ENCODE results near the gene PER1. TPM values are rescaled to one million over a fixed set of nuclear protein-coding genes. Genes with fewer than 3 reads are reported as not detected.

PER1 gene
- total RNA-seq, 1 donor from 2014 or later: 350 TPM

GRCh38 chr17:8151641-8152111 lies 528 bp downstream of the PER1 start:
- peaks cover 34% of the 10 kb centered on the region for H3K4me1 ChIP-seq

DNA sequence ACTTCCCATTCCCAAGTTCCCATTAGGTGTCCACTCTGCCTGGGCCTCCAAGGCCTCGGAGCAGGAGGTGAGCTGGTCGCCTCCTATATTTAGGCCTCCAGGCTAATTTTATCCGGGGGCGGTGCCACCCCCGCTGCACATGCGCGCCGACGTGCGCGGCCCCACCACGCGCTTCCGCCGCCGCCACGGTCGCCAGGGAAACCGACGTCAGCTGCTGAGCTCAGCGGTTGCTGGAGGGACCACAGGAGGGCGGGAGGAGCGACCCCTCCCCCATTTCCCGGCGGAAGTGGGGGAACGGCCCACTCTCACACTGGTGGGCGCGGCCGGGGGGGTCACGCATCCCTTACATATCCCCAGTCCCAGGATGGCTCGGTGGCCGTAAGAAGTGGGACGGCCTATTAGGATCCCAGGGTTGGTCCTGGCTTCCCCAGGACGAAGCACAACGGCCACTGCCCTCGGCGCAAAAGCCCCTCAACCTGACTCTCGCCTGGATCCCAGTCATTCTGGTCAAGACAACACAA lies 1.0 kb downstream of the PER1 start:
- Histone ChIP-seq H3K4me3 (peak overlapping the region; percentile 85), H3K27me3 (no peaks in the 10 kb centered on the region), H3K36me3 (peaks cover 57% of the 10 kb centered on the region), H3K9me3 (no peaks in the 10 kb centered on the region), H3K4me1 (peaks cover 34% of the 10 kb centered on the region), H3K27ac (peak overlapping the region; percentile 100)
- no peak for TF ChIP-seq CTCF (IDR thresholded peaks at IDR 0.05)
- DNase-seq (peak; percentile 95), ATAC-seq (peak; percentile 49)
- intact Hi-C loops (cut with DNase I): no loop called here

More at GRCh38 chr17:8151641-8152111, 528 bp downstream of the PER1 start:
- Histone ChIP-seq H3K27ac (peak overlapping the region; percentile 100), H3K4me3 (peak overlapping the region; percentile 85), H3K9me3 (no peaks in the 10 kb centered on the region), H3K36me3 (peaks cover 52% of the 10 kb centered on the region), H3K27me3 (no peaks in the 10 kb centered on the region)
- ATAC-seq (peak; percentile 3), DNase-seq (peak; percentile 93)
- TF ChIP-seq CTCF (IDR thresholded peaks at IDR 0.05): no peak
- intact Hi-C loops (cut with DNase I): no loop called here

- ATAC-seq: no peak
- DNase-seq: peak; percentile 65
- no peak for TF ChIP-seq CTCF (IDR thresholded peaks at IDR 0.05)
- intact Hi-C loops (cut with DNase I): no loop called here
- H3K27ac ChIP-seq: peak overlapping the region; percentile 100
- peaks cover 34% of the 10 kb centered on the region for H3K4me1 ChIP-seq
- H3K36me3 ChIP-seq: peaks cover 64% of the 10 kb centered on the region
- H3K27me3 ChIP-seq: no peaks in the 10 kb centered on the region
- H3K9me3 ChIP-seq: no peaks in the 10 kb centered on the region
- peak overlapping the region; percentile 85 for H3K4me3 ChIP-seq
Measured at GRCh38 chr17:8150194-8151119, 1.7 kb downstream of the PER1 start.

DNA sequence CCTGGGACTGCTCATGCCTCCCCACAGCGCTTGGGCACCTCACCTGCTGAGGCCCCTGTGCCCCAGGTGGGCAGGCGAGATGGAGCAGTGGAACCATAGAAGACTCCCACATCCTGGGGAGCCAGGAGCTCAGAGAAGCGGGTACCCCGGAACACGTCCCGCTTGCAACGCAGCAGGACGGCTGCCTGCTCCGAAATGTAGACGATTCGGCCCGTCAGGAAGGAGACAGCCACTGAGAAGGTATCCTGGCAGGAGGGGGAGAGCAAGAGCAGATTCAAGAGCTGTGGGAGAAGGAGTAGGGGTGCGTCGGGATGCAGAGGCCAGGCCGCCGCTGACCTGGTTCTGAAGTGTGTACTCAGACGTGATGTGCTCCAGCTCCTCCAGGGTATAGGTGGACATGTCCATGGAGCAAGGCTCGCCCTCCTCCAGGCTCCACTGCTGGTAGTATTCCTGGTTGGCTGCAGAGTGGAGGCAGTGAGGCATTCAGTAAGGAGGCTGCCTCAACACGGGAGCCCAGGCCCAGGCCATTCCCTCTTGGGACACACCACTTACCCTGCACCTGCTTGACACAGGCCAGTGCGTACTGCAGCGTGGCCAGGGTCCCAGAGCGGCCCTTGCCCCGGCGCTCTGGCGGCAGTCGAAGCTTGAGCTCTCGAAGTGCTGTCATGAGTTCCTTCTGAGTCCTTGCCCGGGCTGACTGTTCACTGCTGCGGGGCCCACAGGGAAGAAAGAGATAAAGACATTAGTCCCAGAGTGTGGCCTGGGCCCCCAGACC lies 2.6 kb downstream of the PER1 start:
- no peaks in the 10 kb centered on the region for H3K9me3 ChIP-seq
- ATAC-seq (no peak), DNase-seq (no peak)
- intact Hi-C loops (cut with DNase I): no loop called here
- H3K4me1 ChIP-seq: peaks cover 34% of the 10 kb centered on the region
- H3K27me3 ChIP-seq: no peaks in the 10 kb centered on the region
- peak overlapping the region; percentile 100 for H3K27ac ChIP-seq
- peaks cover 73% of the 10 kb centered on the region for H3K36me3 ChIP-seq
- no peak overlapping the region for H3K4me3 ChIP-seq
- no peak for TF ChIP-seq CTCF (IDR thresholded peaks at IDR 0.05)

DNA sequence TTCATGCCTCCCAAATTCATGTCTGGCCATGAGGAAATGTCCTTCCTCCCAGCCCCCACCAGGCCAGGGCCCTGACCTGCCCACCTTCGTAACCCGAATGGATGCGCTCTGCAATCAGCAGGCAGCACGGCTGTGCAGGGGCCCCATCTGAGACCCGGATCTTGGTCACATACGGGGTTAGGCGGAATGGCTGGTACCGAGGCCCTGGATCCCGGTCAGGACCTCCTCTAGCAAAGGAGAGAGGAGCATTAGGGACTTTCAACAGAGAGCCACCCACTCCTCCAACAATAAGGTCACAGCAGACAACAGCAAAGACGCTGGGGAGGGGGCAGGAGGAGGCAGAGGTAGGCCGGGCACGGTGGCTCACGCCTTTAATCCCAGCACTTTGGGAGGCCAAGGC lies 3.6 kb downstream of the PER1 start:
- Histone ChIP-seq H3K27me3 (no peaks in the 10 kb centered on the region), H3K4me3 (no peak overlapping the region), H3K36me3 (peaks cover 83% of the 10 kb centered on the region), H3K4me1 (peaks cover 29% of the 10 kb centered on the region), H3K9me3 (no peaks in the 10 kb centered on the region), H3K27ac (no peak overlapping the region)
- no peak for ATAC-seq
- TF ChIP-seq CTCF (IDR thresholded peaks at IDR 0.05): no peak
- DNase-seq: peak; percentile 51
- intact Hi-C loops (cut with DNase I): no loop called here
